HUES48 (cell line): ENCODE data around the gene TAOK3.
"Not testable (repeated sequence)": the region's sequence is repeated elsewhere in the genome, so short reads cannot be mapped to it uniquely, and the experiment has no call there.

Experiments used
- H3K27ac ChIP-seq: one replicate; pipeline ENCODE4 v1.7.0; 2013; ENCODE audit warnings: low read depth, low read length, inconsistent platforms
- H3K27me3 ChIP-seq: 2 replicates; pipeline ENCODE4 v1.6.1; 2013; ENCODE audit warnings: mild to moderate bottlenecking, low read length; ENCODE audit not compliant: control insufficient read depth, insufficient read depth
- H3K36me3 ChIP-seq: 2 replicates; pipeline ENCODE4 v1.6.1; 2013; ENCODE audit warnings: low read length; ENCODE audit not compliant: control insufficient read depth, insufficient read depth
- H3K4me1 ChIP-seq: 2 replicates; pipeline ENCODE4 v1.6.1; 2013; ENCODE audit warnings: mild to moderate bottlenecking, low read length; ENCODE audit not compliant: control insufficient read depth, insufficient read depth
- H3K4me3 ChIP-seq: 2 replicates; pipeline ENCODE4 v1.5.1; 2013; ENCODE audit warnings: mild to moderate bottlenecking, low read depth, low read length
- H3K9ac ChIP-seq: 2 replicates; pipeline ENCODE4 v1.6.1; 2013; ENCODE audit warnings: mild to moderate bottlenecking, low read depth, low read length, moderate library complexity
- H3K9me3 ChIP-seq: 2 replicates; pipeline ENCODE4 v1.6.1; 2013; ENCODE audit warnings: low read length; ENCODE audit not compliant: control insufficient read depth, insufficient read depth

TAOK3 gene

GRCh38 chr12:118372541-118373495 lies at the start of gene TAOK3:
Gene TAOK3, minus strand, starts transcription at chr12:118372907. Its CDS starts 117,340 bp downstream, at chr12:118255567.
- peak within 1 kb of the TSS; percentile 88 for H3K27ac ChIP-seq

GRCh38 chr12:118420673-118421072 lies 48.0 kb upstream of the TAOK3 start:
- Histone ChIP-seq H3K4me1 (no peaks in the 10 kb centered on the region), H3K27ac (no peak overlapping the region), H3K36me3 (peaks cover 19% of the 10 kb centered on the region)

More at GRCh38 chr12:118372541-118373495, at the start of gene TAOK3:
- peak within 1 kb of the TSS; percentile 62; the same call in 1 of the 2 replicates for H3K9ac ChIP-seq
- H3K4me1 ChIP-seq = peaks cover 28% of the 10 kb centered on the region
- H3K27me3 ChIP-seq = peaks cover 18% of the 10 kb centered on the region
- no peaks in the 10 kb centered on the region for H3K9me3 ChIP-seq
- H3K36me3 ChIP-seq = no peaks in the 10 kb centered on the region
- peak within 1 kb of the TSS; percentile 96 for H3K4me3 ChIP-seq

GRCh38 chr12:118418385-118419057 lies 45.8 kb upstream of the TAOK3 start:
- no peaks in the 10 kb centered on the region for H3K4me1 ChIP-seq
- no peaks in the 10 kb centered on the region for H3K27me3 ChIP-seq
- H3K4me3 ChIP-seq = no peak overlapping the region
- peaks cover 41% of the 10 kb centered on the region for H3K36me3 ChIP-seq
- H3K9ac ChIP-seq = no peak overlapping the region
- H3K9me3 ChIP-seq = no peaks in the 10 kb centered on the region
- no peak overlapping the region for H3K27ac ChIP-seq

More at GRCh38 chr12:118420673-118421072, 48.0 kb upstream of the TAOK3 start:
- Histone ChIP-seq H3K4me3 (no peak overlapping the region), H3K9me3 (no peaks in the 10 kb centered on the region), H3K27me3 (no peaks in the 10 kb centered on the region), H3K9ac (no peak overlapping the region)

GRCh38 chr12:118417942-118418341 lies 45.2 kb upstream of the TAOK3 start:
- H3K4me3 ChIP-seq = no peak overlapping the region
- no peak overlapping the region for H3K9ac ChIP-seq
- H3K4me1 ChIP-seq = no peaks in the 10 kb centered on the region
- H3K27ac ChIP-seq = no peak overlapping the region
- no peaks in the 10 kb centered on the region for H3K27me3 ChIP-seq
- H3K9me3 ChIP-seq = no peaks in the 10 kb centered on the region
- peaks cover 47% of the 10 kb centered on the region for H3K36me3 ChIP-seq

GRCh38 chr12:118409834-118410233 lies 37.1 kb upstream of the TAOK3 start:
- Histone ChIP-seq H3K27ac (no peak overlapping the region), H3K27me3 (no peaks in the 10 kb centered on the region), H3K9me3 (no peaks in the 10 kb centered on the region; the same call in 1 of the 2 replicates), H3K36me3 (peaks cover 84% of the 10 kb centered on the region), H3K4me3 (no peak overlapping the region), H3K4me1 (no peaks in the 10 kb centered on the region), H3K9ac (no peak overlapping the region)

- not testable (repeated sequence) for H3K4me1 ChIP-seq, H3K27me3 ChIP-seq, H3K27ac ChIP-seq, H3K9me3 ChIP-seq, H3K4me3 ChIP-seq, H3K9ac ChIP-seq
- H3K36me3 ChIP-seq = peaks cover 82% of the 10 kb centered on the region
Measured at GRCh38 chr12:118408241-118408640, 35.5 kb upstream of the TAOK3 start.

GRCh38 chr12:118404876-118405521 lies 32.3 kb upstream of the TAOK3 start:
- H3K9me3 ChIP-seq = no peaks in the 10 kb centered on the region
- H3K27me3 ChIP-seq = no peaks in the 10 kb centered on the region
- H3K27ac ChIP-seq = no peak overlapping the region
- peaks cover 86% of the 10 kb centered on the region for H3K36me3 ChIP-seq
- H3K9ac ChIP-seq = no peak overlapping the region
- H3K4me3 ChIP-seq = no peak overlapping the region
- no peaks in the 10 kb centered on the region for H3K4me1 ChIP-seq

GRCh38 chr12:118402251-118402650 lies 29.5 kb upstream of the TAOK3 start:
- peaks cover 95% of the 10 kb centered on the region for H3K36me3 ChIP-seq

GRCh38 chr12:118398940-118399339 lies 26.2 kb upstream of the TAOK3 start:
- Histone ChIP-seq H3K36me3 (peaks cover 98% of the 10 kb centered on the region), H3K27ac (no peak overlapping the region), H3K27me3 (no peaks in the 10 kb centered on the region), H3K9ac (no peak overlapping the region), H3K4me3 (no peak overlapping the region), H3K9me3 (no peaks in the 10 kb centered on the region), H3K4me1 (no peaks in the 10 kb centered on the region)

More at GRCh38 chr12:118402251-118402650, 29.5 kb upstream of the TAOK3 start:
- Histone ChIP-seq H3K4me1 (no peaks in the 10 kb centered on the region), H3K4me3 (no peak overlapping the region), H3K9ac (no peak overlapping the region), H3K9me3 (no peaks in the 10 kb centered on the region), H3K27ac (no peak overlapping the region), H3K27me3 (no peaks in the 10 kb centered on the region)

- Histone ChIP-seq H3K4me3 (no peak overlapping the region), H3K36me3 (peaks cover 95% of the 10 kb centered on the region), H3K9ac (no peak overlapping the region), H3K4me1 (no peaks in the 10 kb centered on the region), H3K9me3 (no peaks in the 10 kb centered on the region), H3K27me3 (no peaks in the 10 kb centered on the region), H3K27ac (no peak overlapping the region)
Measured at GRCh38 chr12:118398524-118398923, 25.8 kb upstream of the TAOK3 start.
